ACC112 (cell line): Measurements from ENCODE around the gene GRHL1.

Experiments
- H2AFZ ChIP-seq: fragments of 200-600 bp; sonication (generic); one replicate; pipeline ENCODE4 v1.6.0; 2017; ENCODE audit warnings: antibody characterized with exemption, low read length; ENCODE audit not compliant: unreplicated experiment
- H3K27ac ChIP-seq: fragments of 200-600 bp; sonication (generic); 2 replicates; pipeline ENCODE4 v1.5.1; 2014; ENCODE audit warnings: low read depth, mild to moderate bottlenecking, antibody characterized with exemption, low read length, moderate library complexity
- H3K27me3 ChIP-seq: fragments of 200-600 bp; sonication (generic); 2 replicates; pipeline ENCODE4 v1.6.1; 2014; ENCODE audit warnings: mild to moderate bottlenecking, antibody characterized with exemption, low read length, moderate library complexity, mixed read lengths; ENCODE audit not compliant: insufficient read depth
- H3K36me3 ChIP-seq: fragments of 200-600 bp; sonication (generic); 2 replicates; pipeline ENCODE4 v1.6.1; 2016; ENCODE audit warnings: mild to moderate bottlenecking, antibody characterized with exemption, low read length, moderate library complexity, mixed read lengths; ENCODE audit not compliant: insufficient read depth
- H3K4me1 ChIP-seq: fragments of 200-600 bp; sonication (generic); one replicate; pipeline ENCODE4 v1.6.1; 2016; ENCODE audit warnings: low read length, mixed read lengths; ENCODE audit not compliant: insufficient read depth, unreplicated experiment, control insufficient read depth
- H3K4me3 ChIP-seq: fragments of 200-600 bp; sonication (generic); 2 replicates; pipeline ENCODE4 v1.5.1; 2014; ENCODE audit warnings: mild to moderate bottlenecking, low read depth, low read length
- H3K79me2 ChIP-seq: fragments of 200-600 bp; sonication (generic); one replicate; pipeline ENCODE4 v1.6.0; 2016; ENCODE audit warnings: low read length; ENCODE audit not compliant: control insufficient read depth, unreplicated experiment, insufficient read depth

The GRHL1 gene

GRCh38 chr2:9972621-9973479, 21.4 kb downstream of the GRHL1 start:
- H3K4me3 ChIP-seq = no peak overlapping the region; the same call in 1 of the 2 replicates
- H2AFZ ChIP-seq = peak overlapping the region; percentile 21
- H3K27ac ChIP-seq = peak overlapping the region; percentile 50
- peaks cover 53% of the 10 kb centered on the region for H3K4me1 ChIP-seq
- no peaks in the 10 kb centered on the region for H3K79me2 ChIP-seq
- no peaks in the 10 kb centered on the region for H3K27me3 ChIP-seq
- H3K36me3 ChIP-seq = no peaks in the 10 kb centered on the region

- peak overlapping the region; percentile 50 for H3K27ac ChIP-seq
- H2AFZ ChIP-seq = no peak overlapping the region
- H3K4me1 ChIP-seq = peaks cover 53% of the 10 kb centered on the region
- no peak overlapping the region for H3K4me3 ChIP-seq
- no peaks in the 10 kb centered on the region for H3K79me2 ChIP-seq
- no peaks in the 10 kb centered on the region for H3K27me3 ChIP-seq
- H3K36me3 ChIP-seq = no peaks in the 10 kb centered on the region
These were observed 22.2 kb downstream of the GRHL1 start for GRCh38 chr2:9973690-9974089.

- no peak overlapping the region for H3K4me3 ChIP-seq
- no peak overlapping the region for H2AFZ ChIP-seq
- no peaks in the 10 kb centered on the region for H3K36me3 ChIP-seq
- no peak overlapping the region for H3K27ac ChIP-seq
- no peaks in the 10 kb centered on the region for H3K27me3 ChIP-seq
- no peaks in the 10 kb centered on the region for H3K79me2 ChIP-seq
- peaks cover 53% of the 10 kb centered on the region for H3K4me1 ChIP-seq
These were observed 22.9 kb downstream of the GRHL1 start for GRCh38 chr2:9974343-9974742.

- Histone ChIP-seq H3K4me3 (no peak overlapping the region), H3K27ac (no peak overlapping the region), H2AFZ (no peak overlapping the region), H3K27me3 (no peaks in the 10 kb centered on the region), H3K36me3 (no peaks in the 10 kb centered on the region), H3K4me1 (peaks cover 62% of the 10 kb centered on the region), H3K79me2 (no peaks in the 10 kb centered on the region)
These were observed 23.8 kb downstream of the GRHL1 start for GRCh38 chr2:9975328-9975727.

GRCh38 chr2:9975805-9976447, 24.4 kb downstream of the GRHL1 start:
- peak overlapping the region; percentile 31; the same call in 1 of the 2 replicates for H3K27ac ChIP-seq
- no peaks in the 10 kb centered on the region for H3K27me3 ChIP-seq
- H3K4me1 ChIP-seq = peaks cover 67% of the 10 kb centered on the region
- no peaks in the 10 kb centered on the region for H3K36me3 ChIP-seq
- H3K4me3 ChIP-seq = no peak overlapping the region; the same call in 1 of the 2 replicates
- H3K79me2 ChIP-seq = no peaks in the 10 kb centered on the region
- no peak overlapping the region for H2AFZ ChIP-seq

GRCh38 chr2:9979977-9980376, 28.5 kb downstream of the GRHL1 start:
- no peaks in the 10 kb centered on the region for H3K36me3 ChIP-seq
- no peaks in the 10 kb centered on the region for H3K27me3 ChIP-seq
- peaks cover 61% of the 10 kb centered on the region for H3K4me1 ChIP-seq
- no peak overlapping the region for H2AFZ ChIP-seq
- no peak overlapping the region for H3K27ac ChIP-seq
- H3K79me2 ChIP-seq = no peaks in the 10 kb centered on the region
- no peak overlapping the region for H3K4me3 ChIP-seq

- no peaks in the 10 kb centered on the region for H3K36me3 ChIP-seq
- H2AFZ ChIP-seq = no peak overlapping the region
- no peaks in the 10 kb centered on the region for H3K79me2 ChIP-seq
- no peaks in the 10 kb centered on the region for H3K27me3 ChIP-seq
- H3K4me1 ChIP-seq = peaks cover 61% of the 10 kb centered on the region
- no peak overlapping the region for H3K4me3 ChIP-seq
- no peak overlapping the region for H3K27ac ChIP-seq
These were observed 29.0 kb downstream of the GRHL1 start for GRCh38 chr2:9980520-9980919.

GRCh38 chr2:9981655-9982054, 30.2 kb downstream of the GRHL1 start:
- H3K4me1 ChIP-seq = peaks cover 53% of the 10 kb centered on the region
- no peak overlapping the region for H2AFZ ChIP-seq

GRCh38 chr2:9982248-9982647, 30.8 kb downstream of the GRHL1 start:
- H3K27ac ChIP-seq = peak overlapping the region; percentile 46
- H3K79me2 ChIP-seq = no peaks in the 10 kb centered on the region
- H3K4me3 ChIP-seq = peak overlapping the region; percentile 21; the same call in 1 of the 2 replicates
- no peaks in the 10 kb centered on the region for H3K27me3 ChIP-seq
- peak overlapping the region; percentile 37 for H2AFZ ChIP-seq
- no peaks in the 10 kb centered on the region for H3K36me3 ChIP-seq
- H3K4me1 ChIP-seq = peaks cover 50% of the 10 kb centered on the region

More at GRCh38 chr2:9981655-9982054, 30.2 kb downstream of the GRHL1 start:
- Histone ChIP-seq H3K4me3 (no peak overlapping the region), H3K79me2 (no peaks in the 10 kb centered on the region), H3K27me3 (no peaks in the 10 kb centered on the region), H3K36me3 (no peaks in the 10 kb centered on the region), H3K27ac (no peak overlapping the region)

- H3K79me2 ChIP-seq = no peaks in the 10 kb centered on the region
- H2AFZ ChIP-seq = peak overlapping the region; percentile 37
- H3K36me3 ChIP-seq = no peaks in the 10 kb centered on the region
- H3K4me1 ChIP-seq = peaks cover 50% of the 10 kb centered on the region
- no peak overlapping the region for H3K4me3 ChIP-seq
- H3K27me3 ChIP-seq = no peaks in the 10 kb centered on the region
- peak overlapping the region; percentile 46 for H3K27ac ChIP-seq
These were observed 31.4 kb downstream of the GRHL1 start for GRCh38 chr2:9982891-9983290.
